ENCODE results near the gene CLPX. TPM values are rescaled to one million over a fixed set of nuclear protein-coding genes. Genes with fewer than 3 reads are reported as not detected.

CLPX gene
- total RNA-seq, 1 experiment from 2014 or later: 44.1 TPM

DNA sequence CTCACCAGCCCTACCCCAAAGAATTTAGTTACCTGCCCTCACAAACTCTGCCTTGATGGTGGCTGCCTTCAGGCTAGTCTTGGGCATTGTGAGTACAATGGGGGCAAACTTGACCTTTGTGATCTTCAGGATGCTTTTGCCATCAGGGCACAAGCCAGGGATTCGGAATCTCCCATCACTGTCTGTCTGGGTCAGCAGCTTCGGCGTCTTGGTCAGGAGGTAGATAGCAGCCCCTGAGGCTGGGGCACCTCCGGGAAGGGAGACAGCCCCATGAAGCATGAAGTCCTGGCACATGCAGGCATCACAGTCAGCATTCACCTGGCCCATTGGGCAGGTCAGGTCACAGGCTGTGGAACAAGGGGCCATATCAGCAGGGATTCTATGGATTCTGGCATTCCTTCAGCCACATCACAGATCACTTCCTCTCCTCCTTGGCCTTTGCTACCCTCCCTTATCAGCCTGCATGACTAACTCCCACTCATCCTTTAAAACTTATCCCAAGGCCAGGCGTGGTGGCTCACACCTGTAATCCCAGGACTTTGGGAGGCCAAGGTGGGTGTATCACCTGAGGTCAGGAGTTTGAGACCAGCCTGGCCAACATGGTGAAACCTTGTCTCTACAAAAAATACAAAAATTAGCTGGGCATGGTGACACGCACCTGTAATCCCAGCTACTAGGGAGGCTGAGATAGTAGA, 19.2 kb upstream of the CLPX start:
- no peaks in the 10 kb centered on the region for H3K36me3 ChIP-seq (ENCODE audit: low read depth)
- H3K4me1 ChIP-seq (replicated peaks; ENCODE audit: insufficient read depth): peaks cover 5% of the 10 kb centered on the region
- intact Hi-C loops (cut with micrococcal nuclease; ENCODE audit: unreplicated experiment): loop anchor here (10.0 kb wide), 1 partner anchor 50 kb away; no protein-coding TSS in a partner anchor
- no peak overlapping the region for H3K27ac ChIP-seq
- H3K4me2 ChIP-seq: no peak overlapping the region
- BruUV-seq (replicated peaks): no TSS peak
- no peaks in the 10 kb centered on the region for H3K9me2 ChIP-seq (ENCODE audit: insufficient read depth)
- no peak overlapping the region for H3K4me3 ChIP-seq
- no peaks in the 10 kb centered on the region for H3K9me3 ChIP-seq (ENCODE audit: insufficient read depth, low read depth)
- no peaks in the 10 kb centered on the region for H4K20me1 ChIP-seq (ENCODE audit: insufficient read depth)
- peaks cover 4% of the 10 kb centered on the region; the same call in 1 of the 2 replicates for H3F3A ChIP-seq (ENCODE audit: insufficient read depth, low read depth)
- POLR2A ChIA-PET (ENCODE audit: unreplicated experiment): no interaction called here
- no peak overlapping the region for H2AFZ ChIP-seq
- H3K79me2 ChIP-seq (ENCODE audit: low read depth): no peaks in the 10 kb centered on the region
- H3K27me3 ChIP-seq (ENCODE audit: insufficient read depth, low read depth): no peaks in the 10 kb centered on the region
- CTCF ChIA-PET: no interaction called here
- no peak for DNase-seq
- TF ChIP-seq, protein P1, sequence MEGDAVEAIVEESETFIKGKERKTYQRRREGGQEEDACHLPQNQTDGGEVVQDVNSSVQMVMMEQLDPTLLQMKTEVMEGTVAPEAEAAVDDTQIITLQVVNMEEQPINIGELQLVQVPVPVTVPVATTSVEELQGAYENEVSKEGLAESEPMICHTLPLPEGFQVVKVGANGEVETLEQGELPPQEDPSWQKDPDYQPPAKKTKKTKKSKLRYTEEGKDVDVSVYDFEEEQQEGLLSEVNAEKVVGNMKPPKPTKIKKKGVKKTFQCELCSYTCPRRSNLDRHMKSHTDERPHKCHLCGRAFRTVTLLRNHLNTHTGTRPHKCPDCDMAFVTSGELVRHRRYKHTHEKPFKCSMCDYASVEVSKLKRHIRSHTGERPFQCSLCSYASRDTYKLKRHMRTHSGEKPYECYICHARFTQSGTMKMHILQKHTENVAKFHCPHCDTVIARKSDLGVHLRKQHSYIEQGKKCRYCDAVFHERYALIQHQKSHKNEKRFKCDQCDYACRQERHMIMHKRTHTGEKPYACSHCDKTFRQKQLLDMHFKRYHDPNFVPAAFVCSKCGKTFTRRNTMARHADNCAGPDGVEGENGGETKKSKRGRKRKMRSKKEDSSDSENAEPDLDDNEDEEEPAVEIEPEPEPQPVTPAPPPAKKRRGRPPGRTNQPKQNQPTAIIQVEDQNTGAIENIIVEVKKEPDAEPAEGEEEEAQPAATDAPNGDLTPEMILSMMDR (conservative IDR thresholded peaks at IDR 0.05): no peak
- no peak for TF ChIP-seq EZH2 (IDR thresholded peaks at IDR 0.05; ENCODE audit: low read depth)

DNA sequence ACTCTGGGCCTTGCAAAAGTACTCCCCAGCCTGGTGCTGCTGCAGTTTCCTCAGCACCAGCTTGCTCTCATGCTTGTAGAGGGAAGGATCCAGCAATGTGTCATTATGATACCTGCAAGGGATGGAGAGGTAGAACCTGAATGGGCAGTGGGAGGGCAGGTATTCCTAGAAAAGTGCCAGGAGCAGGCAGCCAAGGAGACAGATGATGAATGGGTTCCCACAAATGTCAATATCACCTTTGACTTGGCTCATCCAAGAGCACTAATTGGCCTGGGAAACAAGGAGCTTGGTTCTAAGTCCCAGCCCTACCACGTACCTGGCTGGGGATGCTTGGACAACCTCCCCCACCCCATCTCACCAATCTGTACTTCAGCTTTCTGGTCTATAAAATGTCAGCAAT, 16.8 kb upstream of the CLPX start:
- H3K27ac ChIP-seq: no peak overlapping the region
- no peaks in the 10 kb centered on the region for H3K36me3 ChIP-seq (ENCODE audit: low read depth)
- ChIA-PET CTCF (no interaction called here), POLR2A (ENCODE audit: unreplicated experiment) (interaction anchor here (0.6 kb wide), 1 partner anchor 103 kb away, joined by 8 read pairs; the partner anchor contains the start of gene RNU5B-1)
- BruUV-seq (replicated peaks): no TSS peak
- H3K4me1 ChIP-seq (replicated peaks; ENCODE audit: insufficient read depth): no peaks in the 10 kb centered on the region
- no peaks in the 10 kb centered on the region for H3K79me2 ChIP-seq (ENCODE audit: low read depth)
- no peak overlapping the region for H2AFZ ChIP-seq
- no peaks in the 10 kb centered on the region for H3K9me2 ChIP-seq (ENCODE audit: insufficient read depth)
- H3K9me3 ChIP-seq (ENCODE audit: insufficient read depth, low read depth): no peaks in the 10 kb centered on the region
- no peak overlapping the region for H3K4me2 ChIP-seq
- intact Hi-C loops (cut with micrococcal nuclease; ENCODE audit: unreplicated experiment): loop anchor here (10.0 kb wide), 1 partner anchor 53 kb away; no protein-coding TSS in a partner anchor
- H3F3A ChIP-seq (ENCODE audit: insufficient read depth, low read depth): no peaks in the 10 kb centered on the region; the same call in 1 of the 2 replicates
- no peak overlapping the region for H3K4me3 ChIP-seq
- no peaks in the 10 kb centered on the region for H4K20me1 ChIP-seq (ENCODE audit: insufficient read depth)
- no peaks in the 10 kb centered on the region for H3K27me3 ChIP-seq (ENCODE audit: insufficient read depth, low read depth)
- DNase-seq: peak in 1 of 2 experiments; percentile 78
- TF ChIP-seq, protein P1 (conservative IDR thresholded peaks at IDR 0.05): no peak
- TF ChIP-seq EZH2 (IDR thresholded peaks at IDR 0.05; ENCODE audit: low read depth): no peak

DNA sequence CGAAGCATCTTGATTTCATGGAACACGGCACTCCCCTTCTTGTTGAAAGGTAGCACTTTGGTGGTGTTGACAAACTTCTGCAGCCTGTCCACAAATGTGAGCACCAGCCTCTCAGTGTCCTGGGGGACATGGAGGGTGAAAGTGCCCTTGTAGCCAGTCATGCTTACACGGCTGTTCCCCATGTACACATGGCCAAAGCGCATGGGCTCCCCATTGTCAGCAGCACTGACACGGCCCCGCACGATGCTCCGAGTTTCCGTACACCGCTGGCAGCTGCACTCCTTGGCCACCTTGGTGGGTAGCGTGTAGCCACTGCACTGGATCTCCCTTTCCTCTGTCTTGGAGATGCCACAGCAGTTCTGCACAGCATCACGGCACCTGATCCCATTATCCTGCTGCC, 13.4 kb upstream of the CLPX start:
- ChIA-PET POLR2A (ENCODE audit: unreplicated experiment) (interaction anchor here (0.7 kb wide), 1 partner anchor 88 kb away, joined by 7 read pairs; the partner anchor contains the start of gene PARP16), CTCF (no interaction called here)
- no peak overlapping the region for H2AFZ ChIP-seq
- H3K27ac ChIP-seq: no peak overlapping the region
- H4K20me1 ChIP-seq (ENCODE audit: insufficient read depth): no peaks in the 10 kb centered on the region
- TF ChIP-seq, protein P1 (conservative IDR thresholded peaks at IDR 0.05): no peak
- no peak for TF ChIP-seq EZH2 (IDR thresholded peaks at IDR 0.05; ENCODE audit: low read depth)
- no peaks in the 10 kb centered on the region for H3K9me2 ChIP-seq (ENCODE audit: insufficient read depth)
- no peaks in the 10 kb centered on the region for H3K9me3 ChIP-seq (ENCODE audit: insufficient read depth, low read depth)
- DNase-seq: no peak
- no peaks in the 10 kb centered on the region; the same call in 1 of the 2 replicates for H3F3A ChIP-seq (ENCODE audit: insufficient read depth, low read depth)
- no peaks in the 10 kb centered on the region for H3K36me3 ChIP-seq (ENCODE audit: low read depth)
- H3K4me2 ChIP-seq: no peak overlapping the region
- no peaks in the 10 kb centered on the region for H3K79me2 ChIP-seq (ENCODE audit: low read depth)
- H3K27me3 ChIP-seq (ENCODE audit: insufficient read depth, low read depth): no peaks in the 10 kb centered on the region
- intact Hi-C loops (cut with micrococcal nuclease; ENCODE audit: unreplicated experiment): no loop called here
- H3K4me3 ChIP-seq: no peak overlapping the region
- BruUV-seq (replicated peaks): no TSS peak
- no peaks in the 10 kb centered on the region for H3K4me1 ChIP-seq (replicated peaks; ENCODE audit: insufficient read depth)
